H1 (cell line): ENCODE results near the gene TCP11. TPM values are rescaled to one million over a fixed set of nuclear protein-coding genes. Genes with fewer than 3 reads are reported as not detected.

Experiments
- CTCF ChIA-PET: fragments of 300-600 bp; sonication (Branson Sonifier 250); formaldehyde crosslinking; loops from one replicate; lab custom pipeline; 2021; ENCODE audit not compliant: partially characterized antibody; lab: Charles Lee
- POLR2A ChIA-PET: fragments of 300-600 bp; sonication (Branson Sonifier 250); formaldehyde crosslinking; loops from one replicate; lab custom pipeline; 2021; ENCODE audit warnings: inconsistent platforms; ENCODE audit not compliant: partially characterized antibody; lab: Charles Lee
- DNase-seq, 2 experiments: peaks; one replicate each; pipeline versions ENCODE4 v3.0.0 to v3.0.0-alpha.2; 2010 to 2022; ENCODE audit warnings: low spot score in 2 of 2, low read depth in 1 of 2, mixed read lengths in 1 of 2
- FAIRE-seq: peaks from 2 replicates; lab custom pipeline; 2011; peaks lifted over from hg19 to GRCh38; lab: Jason Lieb, UNC
- H2AFZ ChIP-seq: 2 replicates; pipeline ENCODE4 v1.8.1; 2012; ENCODE audit warnings: low read length, inconsistent platforms
- H2AK5ac ChIP-seq: 2 replicates; pipeline ENCODE4 v1.6.1; 2013; ENCODE audit warnings: low read depth, low read length
- H2BK120ac ChIP-seq: replicated peaks from 2 replicates; pipeline ENCODE3; 2013; ENCODE audit warnings: low read depth, low read length, inconsistent platforms
- H2BK12ac ChIP-seq: 2 replicates; pipeline ENCODE4 v1.6.1; 2013; ENCODE audit warnings: low read depth, low read length
- H2BK15ac ChIP-seq: 2 replicates; pipeline ENCODE4 v1.6.1; 2013; ENCODE audit warnings: low read length
- H2BK20ac ChIP-seq: 2 replicates; pipeline ENCODE4 v1.6.1; 2013; ENCODE audit warnings: low read length
- H2BK5ac ChIP-seq: 2 replicates; pipeline ENCODE4 v1.6.1; 2013; ENCODE audit warnings: low read depth, low read length
- H3K14ac ChIP-seq: 2 replicates; pipeline ENCODE4 v1.6.1; 2013; ENCODE audit warnings: inconsistent platforms; ENCODE audit not compliant: insufficient read length
- H3K18ac ChIP-seq: 2 replicates; pipeline ENCODE4 v1.6.1; 2013; ENCODE audit warnings: low read length; ENCODE audit errors: extremely low read depth
- H3K23ac ChIP-seq: 2 replicates; pipeline ENCODE4 v1.6.1; 2013; ENCODE audit warnings: inconsistent platforms; ENCODE audit not compliant: insufficient read length
- H3K23me2 ChIP-seq: 2 replicates; pipeline ENCODE4 v1.6.1; 2013; ENCODE audit warnings: low read depth, low read length
- H3K27ac ChIP-seq: 2 replicates; pipeline ENCODE4 v1.6.1; 2011; ENCODE audit warnings: low read depth, low read length, inconsistent platforms
- H3K27me3 ChIP-seq, 4 experiments: replicated peaks in 1 of 4; 1 replicate in 1 of 4; 2 replicates in 3 of 4; pipeline versions ENCODE4 v1.6.1 to v1.8.1; 2011 to 2013; ENCODE audit warnings: low read length in 3 of 4, mild to moderate bottlenecking in 3 of 4, inconsistent platforms in 2 of 4, mixed read lengths in 2 of 4, moderate library complexity in 1 of 4; ENCODE audit not compliant: control insufficient read depth in 3 of 4, insufficient read depth in 3 of 4; ENCODE audit errors: extremely low read depth in 1 of 4
- H3K36me3 ChIP-seq, 4 experiments: 2 replicates each; pipeline versions ENCODE4 v1.6.1 to v1.8.1; 2011 to 2013; ENCODE audit warnings: mild to moderate bottlenecking in 4 of 4, low read length in 3 of 4, moderate library complexity in 2 of 4, control low read depth in 1 of 4, inconsistent platforms in 1 of 4; ENCODE audit not compliant: insufficient read depth in 4 of 4, control insufficient read depth in 2 of 4
- H3K4ac ChIP-seq: replicated peaks from 2 replicates; pipeline ENCODE3; 2013; ENCODE audit warnings: low read length, low read depth, mixed read lengths, inconsistent platforms; ENCODE audit not compliant: insufficient read length
- H3K4me1 ChIP-seq, 4 experiments: replicated peaks in 1 of 4; 1 replicate in 1 of 4; 2 replicates in 3 of 4; pipeline versions ENCODE4 v1.6.1 to v1.8.1; 2011 to 2013; ENCODE audit warnings: low read length in 3 of 4, inconsistent platforms in 2 of 4, mixed read lengths in 1 of 4; ENCODE audit not compliant: insufficient read depth in 4 of 4, control insufficient read depth in 3 of 4
- H3K4me2 ChIP-seq, 2 experiments: 2 replicates each; pipeline versions ENCODE4 v1.6.1 to v1.8.1; 2011 to 2013; ENCODE audit warnings: low read depth in 2 of 2, low read length in 2 of 2, control low read depth in 1 of 2, inconsistent platforms in 1 of 2, mild to moderate bottlenecking in 1 of 2; ENCODE audit not compliant: insufficient read depth in 1 of 2
- H3K4me3 ChIP-seq, 4 experiments: fragments of 200-600, 300-600 bp in 1 of 4; sonication (generic), shearing (Covaris generic), sonication (Bioruptor Twin) in 1 of 4; 2 replicates each; pipeline versions ENCODE4 v1.5.1 to v1.8.1; 2011 to 2016; ENCODE audit warnings: low read length in 4 of 4, low read depth in 3 of 4, control low read depth in 2 of 4, inconsistent platforms in 2 of 4, mild to moderate bottlenecking in 2 of 4, mixed read lengths in 1 of 4, moderate library complexity in 1 of 4; ENCODE audit not compliant: insufficient read depth in 2 of 4; ENCODE audit errors: extremely low read depth in 1 of 4
- H3K56ac ChIP-seq: replicated peaks from 2 replicates; pipeline ENCODE3; 2013; ENCODE audit warnings: low read depth, mild to moderate bottlenecking, mixed read lengths, low read length, inconsistent platforms; ENCODE audit not compliant: insufficient read length
- H3K79me1 ChIP-seq: 2 replicates; pipeline ENCODE4 v1.6.1; 2013; ENCODE audit warnings: low read depth, low read length, control low read depth
- H3K79me2 ChIP-seq, 2 experiments: 2 replicates each; pipeline versions ENCODE4 v1.6.1 to v1.8.1; 2012 to 2013; ENCODE audit warnings: low read length in 2 of 2, mild to moderate bottlenecking in 2 of 2, inconsistent platforms in 1 of 2; ENCODE audit not compliant: insufficient read depth in 2 of 2, control insufficient read depth in 1 of 2
- H3K9ac ChIP-seq, 4 experiments: replicated peaks in 1 of 4; 1 replicate in 1 of 4; 2 replicates in 3 of 4; pipeline versions ENCODE4 v1.6.1 to v1.8.1; 2011 to 2013; ENCODE audit warnings: low read depth in 3 of 4, low read length in 3 of 4, control low read depth in 2 of 4, mild to moderate bottlenecking in 2 of 4, moderate library complexity in 2 of 4, inconsistent platforms in 1 of 4; ENCODE audit errors: extremely low read depth in 1 of 4
- H3K9me3 ChIP-seq, 2 experiments: 2 replicates each; pipeline versions ENCODE4 v1.6.1 to v1.8.1; 2012 to 2013; ENCODE audit warnings: mild to moderate bottlenecking in 2 of 2, moderate library complexity in 2 of 2, control low read depth in 1 of 2, inconsistent platforms in 1 of 2, low read depth in 1 of 2, low read length in 1 of 2, mixed read lengths in 1 of 2; ENCODE audit not compliant: insufficient read depth in 2 of 2
- H4K20me1 ChIP-seq, 2 experiments: replicated peaks in 1 of 2; 2 replicates each; pipeline versions ENCODE3 to v1.8.1; 2011 to 2013; ENCODE audit warnings: inconsistent platforms in 2 of 2, low read length in 2 of 2, mild to moderate bottlenecking in 1 of 2; ENCODE audit not compliant: insufficient read depth in 2 of 2, control insufficient read depth in 1 of 2
- H4K5ac ChIP-seq: 2 replicates; pipeline ENCODE4 v1.6.1; 2013; ENCODE audit warnings: low read length, low read depth, mixed read lengths, inconsistent platforms; ENCODE audit not compliant: insufficient read length
- H4K8ac ChIP-seq: 2 replicates; pipeline ENCODE4 v1.8.0; 2013; ENCODE audit warnings: mild to moderate bottlenecking, moderate library complexity, low read length, inconsistent platforms; ENCODE audit not compliant: insufficient read depth; ENCODE audit errors: extremely low read depth
- H4K91ac ChIP-seq: replicated peaks from 2 replicates; pipeline ENCODE3; 2013; ENCODE audit warnings: low read length, mixed read lengths, inconsistent platforms; ENCODE audit not compliant: insufficient read length
- BACH1 ChIP-seq: IDR thresholded peaks from 2 replicates; pipeline ENCODE4 v1.6.1; 2012; ENCODE audit warnings: low read length, improper control_type of control experiment
- BCL11A ChIP-seq, 2 experiments: IDR thresholded peaks; one replicate each; pipeline ENCODE4 v1.6.1; 2011; ENCODE audit warnings: low read depth in 2 of 2, low read length in 2 of 2, mild to moderate bottlenecking in 2 of 2
- CEBPB ChIP-seq: IDR thresholded peaks from 2 replicates; pipeline ENCODE4 v1.6.1; 2012; ENCODE audit warnings: low read depth, low read length
- CHD1 ChIP-seq: IDR thresholded peaks from 2 replicates; pipeline ENCODE4 v1.6.1; 2012; ENCODE audit warnings: low read depth, low read length, improper control_type of control experiment
- CHD2 ChIP-seq: IDR thresholded peaks from 2 replicates; pipeline ENCODE4 v1.6.1; 2012; ENCODE audit warnings: low read length, improper control_type of control experiment
- CREB1 ChIP-seq: IDR thresholded peaks from 2 replicates; pipeline ENCODE4 v1.6.1; 2012; ENCODE audit warnings: inconsistent platforms
- FOSL1 ChIP-seq: IDR thresholded peaks from 2 replicates; pipeline ENCODE4 v1.6.1; 2011; ENCODE audit warnings: mild to moderate bottlenecking, low read depth, low read length, moderate library complexity; ENCODE audit not compliant: insufficient read depth
- JUN ChIP-seq: IDR thresholded peaks from 2 replicates; pipeline ENCODE4 v1.6.1; 2011; ENCODE audit warnings: low read depth, mild to moderate bottlenecking, improper control_type of control experiment, low read length
- POLR2AphosphoS5 ChIP-seq: IDR thresholded peaks from 2 replicates; pipeline ENCODE4 v1.6.1; 2011; ENCODE audit warnings: low read depth, low read length
- RAD21 ChIP-seq, 2 experiments: IDR thresholded peaks in 1 of 2; conservative IDR thresholded peaks in 1 of 2; 2 replicates each; pipeline ENCODE4 v1.6.1; 2011; ENCODE audit warnings: low read depth in 2 of 2, low read length in 2 of 2, improper control_type of control experiment in 1 of 2, inconsistent platforms in 1 of 2, mild to moderate bottlenecking in 1 of 2, moderate library complexity in 1 of 2
- RBBP5 ChIP-seq: IDR thresholded peaks from 2 replicates; pipeline ENCODE4 v1.7.1; 2012; ENCODE audit warnings: low read depth, mild to moderate bottlenecking, inconsistent platforms, low read length, moderate library complexity, borderline replicate concordance
- SAP30 ChIP-seq: fragments of 300-600 bp; sonication (generic); IDR thresholded peaks from 2 replicates; pipeline ENCODE4 v1.7.1; 2012; ENCODE audit warnings: low read length, moderate library complexity, mild to moderate bottlenecking, inconsistent platforms; ENCODE audit not compliant: insufficient read depth, insufficient replicate concordance
- TAF1 ChIP-seq: IDR thresholded peaks from 2 replicates; pipeline ENCODE4 v1.6.1; 2011; ENCODE audit warnings: mild to moderate bottlenecking, low read depth, low read length
- TBP ChIP-seq: IDR thresholded peaks from 2 replicates; pipeline ENCODE4 v1.6.1; 2011; ENCODE audit warnings: low read depth, low read length, improper control_type of control experiment
- WGBS, 2 experiments: shearing (Covaris generic) in 1 of 2; methylation state at CpG; one replicate each; pipeline versions ENCODE4 v1.1.6 to v1.1.7; 2013 to 2015; ENCODE audit warnings: low lambda C conversion rate in 2 of 2, mixed read lengths in 2 of 2, inconsistent platforms in 1 of 2, low coverage in 1 of 2, missing lambda C conversion rate in 1 of 2; ENCODE audit not compliant: insufficient replicate concordance in 2 of 2, insufficient coverage in 1 of 2, insufficient read length in 1 of 2; ENCODE audit errors: extremely low coverage in 1 of 2, missing lambda C conversion rate in 1 of 2; 5-methylcytosine and 5-hydroxymethylcytosine counted together
- polyA plus RNA-seq, 7 experiments: library from polyadenylated mRNA; depleted of rRNA in 3 of 7; stranded (reverse) in 5 of 7; unstranded in 2 of 7; fragments of >200 nt in 5 of 7; fragments of 200-250 nt in 2 of 7; gene quantifications; 1 replicate in 5 of 7; 2 replicates in 1 of 7; 4 replicates in 1 of 7; pipeline versions ENCODE4 v1.2.1 to v1.2.3, GENCODE V29; 2011 to 2013; ENCODE audit warnings: missing spikeins in 2 of 7, mixed read lengths in 2 of 7
- total RNA-seq: library from RNA; stranded (reverse); fragmentation: NEBNext Ultra II Directional; extraction: Animal tissue kit (Norgen Biotek cat#: 25700); gene quantifications from 2 replicates; pipeline ENCODE4 v1.2.1, GENCODE V29; 2021
- TF ChIP-seq, protein P1 (sequence below): IDR thresholded peaks from 2 replicates; pipeline ENCODE4 v1.6.1; 2011; ENCODE audit warnings: low read depth, mild to moderate bottlenecking, low read length; ENCODE audit not compliant: insufficient read depth

Gene TCP11
- total and polyA plus RNA-seq, 2 of the 8 experiments (the other 6 are each of a cell fraction or from before 2014, with no cell fraction given), result 0.11 TPM; not detected in 1

DNA sequence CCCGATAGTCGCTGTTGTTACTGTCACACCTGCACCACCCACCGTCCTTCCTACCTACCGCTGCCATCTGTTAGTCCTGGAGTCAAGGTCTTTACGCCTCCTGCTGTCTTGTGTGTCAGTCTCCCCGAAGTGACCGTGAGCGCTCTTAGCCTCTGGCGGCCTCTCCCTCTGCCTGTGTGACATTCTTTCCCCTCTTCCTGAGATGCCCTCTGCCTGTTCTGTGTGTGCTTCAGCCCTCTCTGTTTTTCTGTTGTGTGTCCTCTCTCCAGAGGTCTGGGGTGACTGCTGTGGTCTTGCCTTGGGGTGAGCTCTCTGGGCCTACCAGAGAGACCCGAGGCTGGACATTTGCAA, 54.9 kb downstream of the TCP11 start:
- ChIA-PET POLR2A (no interaction called here), CTCF (interaction anchor here (1.2 to 3.4 kb wide), 5 partner anchors 8 to 106 kb away, joined by 3 to 13 read pairs (median 6); no protein-coding TSS in a partner anchor)
- H3K18ac ChIP-seq, result no peak overlapping the region
- no peak overlapping the region for H3K4me2 ChIP-seq
- no peaks in the 10 kb centered on the region for H3K23me2 ChIP-seq
- H3K79me2 ChIP-seq, result no peaks in the 10 kb centered on the region
- no peak overlapping the region for H2AFZ ChIP-seq
- H3K4me1 ChIP-seq, result peaks cover 0 to 7% (median 2%) of the 10 kb centered on the region in 4 experiments; a peak in 4 of 7 replicates
- H4K5ac ChIP-seq, result no peak overlapping the region
- no peaks in the 10 kb centered on the region for H3K27me3 ChIP-seq
- no peak overlapping the region for H4K91ac ChIP-seq
- H4K8ac ChIP-seq, result 0 out of 2 replicates have a peak overlapping the region, but pooled peaks have one; percentile 16
- DNase-seq (no peak), FAIRE-seq (no peak)
- H2BK15ac ChIP-seq, result no peak overlapping the region
- 95% methylated on average over 10 of the region's 10 CpGs; no CpG with 5 or more reads in 1 of the 2 experiments for WGBS, 2 experiments
- H4K20me1 ChIP-seq, result peaks cover 0 to 3% of the 10 kb centered on the region in 2 experiments
- H3K9ac ChIP-seq, result no peak overlapping the region
- H3K56ac ChIP-seq, result no peak overlapping the region
- H2AK5ac ChIP-seq, result no peak overlapping the region
- H3K14ac ChIP-seq, result no peak overlapping the region
- H2BK12ac ChIP-seq, result no peak overlapping the region
- no peak overlapping the region; the same call in 1 of the 2 replicates for H2BK5ac ChIP-seq
- H3K9me3 ChIP-seq, result no peaks in the 10 kb centered on the region
- peaks cover 3 to 17% (median 9%) of the 10 kb centered on the region in 4 experiments; a peak in 6 of 8 replicates for H3K36me3 ChIP-seq
- no peak overlapping the region for H3K27ac ChIP-seq
- no peak overlapping the region for H2BK20ac ChIP-seq
- no peaks in the 10 kb centered on the region for H3K79me1 ChIP-seq
- no peak overlapping the region for H3K23ac ChIP-seq
- no peak overlapping the region for H3K4ac ChIP-seq
- no peak overlapping the region for H2BK120ac ChIP-seq
- H3K4me3 ChIP-seq, result no peak overlapping the region
- TF ChIP-seq CHD1 (no peak), TBP (no peak), POLR2AphosphoS5 (no peak), CEBPB (no peak), JUN (no peak), CREB1 (no peak), RBBP5 (no peak), BACH1 (no peak), BCL11A (IDR thresholded peaks at IDR 0.05; ENCODE audit: low read depth in 2 of 2, low read length in 2 of 2) (no peak), RAD21 (IDR thresholded peaks at IDR 0.05 in 1 of 2, conservative IDR thresholded peaks at IDR 0.05 in 1 of 2; ENCODE audit: low read depth in 2 of 2, low read length in 2 of 2) (no peak), FOSL1 (no peak), CHD2 (no peak), TAF1 (no peak), SAP30 (no peak)
- TF ChIP-seq, protein P1, sequence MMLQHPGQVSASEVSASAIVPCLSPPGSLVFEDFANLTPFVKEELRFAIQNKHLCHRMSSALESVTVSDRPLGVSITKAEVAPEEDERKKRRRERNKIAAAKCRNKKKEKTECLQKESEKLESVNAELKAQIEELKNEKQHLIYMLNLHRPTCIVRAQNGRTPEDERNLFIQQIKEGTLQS, result no peak
